ENCODE measurements around the gene TIA1. TPM values are rescaled to one million over a fixed set of nuclear protein-coding genes. Genes with fewer than 3 reads are reported as not detected.
"Not testable (repeated sequence)": the region's sequence is repeated elsewhere in the genome, so short reads cannot be mapped to it uniquely, and the experiment has no call there.

TIA1 gene
- total and polyA plus RNA-seq, 2 donors from 2014 or later, result 39.4 to 97.6 TPM

DNA sequence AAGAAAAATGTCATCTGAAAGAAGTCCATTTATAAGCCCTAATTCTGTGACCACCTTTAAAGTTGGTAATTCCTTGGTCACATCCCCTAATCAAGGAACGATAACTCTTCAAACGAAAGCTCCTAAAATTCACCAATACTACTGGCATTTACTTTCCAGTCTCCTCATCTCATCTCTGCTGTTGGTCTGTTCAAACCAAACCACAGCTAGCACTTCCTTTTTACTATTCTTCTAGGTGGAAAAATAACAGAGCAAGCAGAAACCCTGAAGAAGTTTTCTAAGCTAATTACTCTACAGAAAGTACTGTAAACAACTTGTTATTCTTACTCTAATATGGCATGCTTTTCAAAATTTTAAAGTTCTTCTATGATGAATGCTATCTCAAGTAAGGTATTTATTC is 21.6 kb downstream of the TIA1 start:
- no peak overlapping the region for H3K27ac ChIP-seq (ENCODE audit: low read depth in 2 of 2, low read length in 2 of 2)
- intact Hi-C loops (cut with DNase I), result no loop called here
- FAIRE-seq (no peak), DNase-seq (no peak)
- H3K4me1 ChIP-seq (ENCODE audit: control insufficient read depth in 2 of 3, insufficient read depth in 2 of 3, low read depth in 1 of 3, low read length in 3 of 3), result no peaks in the 10 kb centered on the region
- H3K9ac ChIP-seq (ENCODE audit: low read length in 3 of 3), result no peak overlapping the region
- H3K9me3 ChIP-seq (ENCODE audit: control insufficient read depth in 2 of 3, insufficient read depth in 1 of 3, low read length in 3 of 3), result no peaks in the 10 kb centered on the region
- H3K4me3 ChIP-seq (ENCODE audit: low read length in 3 of 3), result no peak overlapping the region
- TF ChIP-seq, protein P1, sequence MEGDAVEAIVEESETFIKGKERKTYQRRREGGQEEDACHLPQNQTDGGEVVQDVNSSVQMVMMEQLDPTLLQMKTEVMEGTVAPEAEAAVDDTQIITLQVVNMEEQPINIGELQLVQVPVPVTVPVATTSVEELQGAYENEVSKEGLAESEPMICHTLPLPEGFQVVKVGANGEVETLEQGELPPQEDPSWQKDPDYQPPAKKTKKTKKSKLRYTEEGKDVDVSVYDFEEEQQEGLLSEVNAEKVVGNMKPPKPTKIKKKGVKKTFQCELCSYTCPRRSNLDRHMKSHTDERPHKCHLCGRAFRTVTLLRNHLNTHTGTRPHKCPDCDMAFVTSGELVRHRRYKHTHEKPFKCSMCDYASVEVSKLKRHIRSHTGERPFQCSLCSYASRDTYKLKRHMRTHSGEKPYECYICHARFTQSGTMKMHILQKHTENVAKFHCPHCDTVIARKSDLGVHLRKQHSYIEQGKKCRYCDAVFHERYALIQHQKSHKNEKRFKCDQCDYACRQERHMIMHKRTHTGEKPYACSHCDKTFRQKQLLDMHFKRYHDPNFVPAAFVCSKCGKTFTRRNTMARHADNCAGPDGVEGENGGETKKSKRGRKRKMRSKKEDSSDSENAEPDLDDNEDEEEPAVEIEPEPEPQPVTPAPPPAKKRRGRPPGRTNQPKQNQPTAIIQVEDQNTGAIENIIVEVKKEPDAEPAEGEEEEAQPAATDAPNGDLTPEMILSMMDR (IDR thresholded peaks at IDR 0.05; ENCODE audit: borderline replicate concordance, extremely low read depth, insufficient read depth), result no peak
- H3K27me3 ChIP-seq (ENCODE audit: control insufficient read depth, insufficient read depth, low read length), result no peaks in the 10 kb centered on the region
- H3K36me3 ChIP-seq (ENCODE audit: control insufficient read depth in 2 of 3, insufficient read depth in 3 of 3, low read length in 3 of 3), result peaks cover 15 to 69% (median 23%) of the 10 kb centered on the region in 3 donors

DNA sequence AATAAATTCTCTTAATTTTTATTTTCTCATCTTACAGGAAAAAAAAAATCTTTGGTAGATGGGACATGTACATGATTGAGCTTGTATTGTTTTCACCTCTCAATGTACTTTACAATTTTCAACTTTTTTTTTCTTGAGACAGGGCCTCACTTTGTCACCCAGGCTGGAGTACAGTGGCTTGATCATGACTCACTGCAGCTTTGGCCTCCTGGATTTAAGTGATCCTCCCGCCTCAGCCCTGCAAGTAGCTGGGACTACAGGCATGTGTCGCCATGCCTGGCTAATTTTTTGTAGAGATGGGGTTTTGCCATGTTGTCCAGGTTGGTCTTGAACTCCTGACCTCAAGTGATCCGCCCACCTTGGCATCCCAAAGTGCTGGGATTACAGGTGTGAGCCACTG is 25.1 kb downstream of the TIA1 start:
- H3K27me3 ChIP-seq (ENCODE audit: control insufficient read depth, insufficient read depth, low read length); intact Hi-C loops (cut with DNase I); H3K27ac ChIP-seq (ENCODE audit: low read depth in 2 of 2, low read length in 2 of 2); H3K4me1 ChIP-seq (ENCODE audit: control insufficient read depth in 2 of 3, insufficient read depth in 2 of 3, low read depth in 1 of 3, low read length in 3 of 3); DNase-seq; FAIRE-seq; H3K9me3 ChIP-seq (ENCODE audit: control insufficient read depth in 2 of 3, insufficient read depth in 1 of 3, low read length in 3 of 3); H3K9ac ChIP-seq (ENCODE audit: low read length in 3 of 3); H3K4me3 ChIP-seq (ENCODE audit: low read length in 3 of 3): not testable (repeated sequence)
- H3K36me3 ChIP-seq (ENCODE audit: control insufficient read depth in 2 of 3, insufficient read depth in 3 of 3, low read length in 3 of 3), result peaks cover 26 to 64% (median 31%) of the 10 kb centered on the region in 3 donors

DNA sequence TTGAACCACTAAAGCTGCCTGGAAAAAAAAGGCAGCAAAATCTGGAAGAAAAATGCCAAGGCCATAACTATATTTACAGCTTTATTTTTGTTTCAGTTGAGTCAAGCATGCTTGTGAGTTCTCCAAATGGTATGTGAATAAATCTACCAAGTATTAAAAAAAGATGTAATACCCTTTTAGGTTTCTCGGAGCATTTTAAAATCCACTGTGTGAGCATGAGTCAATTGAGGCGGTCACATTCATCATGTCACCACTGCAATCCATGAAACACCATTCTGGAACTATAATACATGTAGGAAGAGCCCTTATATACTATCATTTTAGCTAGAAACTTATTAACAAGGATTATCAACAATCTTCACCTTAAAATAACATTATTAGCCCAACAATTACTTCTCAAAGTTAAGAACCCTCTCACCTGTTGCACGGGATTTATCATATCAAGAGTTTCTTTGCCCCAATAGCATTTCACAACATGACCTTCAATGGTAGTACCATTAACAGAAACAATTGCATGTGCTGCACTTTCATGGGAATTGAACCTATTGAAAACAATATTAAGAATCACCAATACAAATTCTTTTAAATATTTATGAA is 33.4 kb downstream of the TIA1 start:
- FAIRE-seq, result no peak

DNA sequence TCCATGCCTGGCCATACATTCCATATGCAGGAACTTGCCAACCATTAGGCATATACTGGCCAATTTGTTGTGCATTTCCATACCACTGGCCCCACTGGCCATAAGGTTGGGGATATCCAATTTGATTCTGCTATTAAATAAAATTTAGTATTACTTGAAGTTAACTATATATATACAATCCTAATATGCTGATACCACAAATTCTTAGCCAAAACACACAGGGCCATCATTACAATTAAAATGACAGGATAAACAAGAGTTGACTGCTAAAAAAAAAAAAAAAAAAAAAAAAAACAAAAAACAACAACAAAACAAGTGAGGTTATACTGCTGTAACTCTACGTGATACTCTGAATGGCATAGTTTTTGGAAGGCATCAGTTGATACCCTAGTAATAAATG is 34.1 kb downstream of the TIA1 start:
- FAIRE-seq (no peak), DNase-seq (no peak)
- no peak overlapping the region for H3K27ac ChIP-seq (ENCODE audit: low read depth in 2 of 2, low read length in 2 of 2)
- TF ChIP-seq, protein P1 (IDR thresholded peaks at IDR 0.05; ENCODE audit: borderline replicate concordance, extremely low read depth, insufficient read depth), result no peak
- no peaks in the 10 kb centered on the region for H3K27me3 ChIP-seq (ENCODE audit: control insufficient read depth, insufficient read depth, low read length)
- no peaks in the 10 kb centered on the region for H3K4me1 ChIP-seq (ENCODE audit: control insufficient read depth in 2 of 3, insufficient read depth in 2 of 3, low read depth in 1 of 3, low read length in 3 of 3)
- no peak overlapping the region for H3K4me3 ChIP-seq (ENCODE audit: low read length in 3 of 3)
- peaks cover 16 to 22% (median 18%) of the 10 kb centered on the region in 3 donors for H3K36me3 ChIP-seq (ENCODE audit: control insufficient read depth in 2 of 3, insufficient read depth in 3 of 3, low read length in 3 of 3)
- intact Hi-C loops (cut with DNase I), result no loop called here
- no peak overlapping the region for H3K9ac ChIP-seq (ENCODE audit: low read length in 3 of 3)
- no peaks in the 10 kb centered on the region for H3K9me3 ChIP-seq (ENCODE audit: control insufficient read depth in 2 of 3, insufficient read depth in 1 of 3, low read length in 3 of 3)

More for the DNA sequence above, 33.4 kb downstream of the TIA1 start:
- no peaks in the 10 kb centered on the region for H3K9me3 ChIP-seq (ENCODE audit: control insufficient read depth in 2 of 3, insufficient read depth in 1 of 3, low read length in 3 of 3)
- DNase-seq, result no peak
- H3K27me3 ChIP-seq (ENCODE audit: control insufficient read depth, insufficient read depth, low read length), result no peaks in the 10 kb centered on the region
- H3K9ac ChIP-seq (ENCODE audit: low read length in 3 of 3), result no peak overlapping the region
- peaks cover 19 to 24% (median 20%) of the 10 kb centered on the region in 3 donors for H3K36me3 ChIP-seq (ENCODE audit: control insufficient read depth in 2 of 3, insufficient read depth in 3 of 3, low read length in 3 of 3)
- H3K4me3 ChIP-seq (ENCODE audit: low read length in 3 of 3), result no peak overlapping the region
- H3K27ac ChIP-seq (ENCODE audit: low read depth in 2 of 2, low read length in 2 of 2), result no peak overlapping the region
- intact Hi-C loops (cut with DNase I), result no loop called here
- H3K4me1 ChIP-seq (ENCODE audit: control insufficient read depth in 2 of 3, insufficient read depth in 2 of 3, low read depth in 1 of 3, low read length in 3 of 3), result no peaks in the 10 kb centered on the region
- TF ChIP-seq, protein P1 (IDR thresholded peaks at IDR 0.05; ENCODE audit: borderline replicate concordance, extremely low read depth, insufficient read depth), result no peak
